Measurements from ENCODE around the gene TMEM178B. TPM values are rescaled to one million over a fixed set of nuclear protein-coding genes. Genes with fewer than 3 reads are reported as not detected.

TMEM178B gene
- total and polyA plus RNA-seq, 9 of the 15 experiments (the other 6 are each of a cell fraction or from before 2014, with no cell fraction given) = under 0.01 to 0.03 (median 0.01) TPM; not detected in 5

DNA sequence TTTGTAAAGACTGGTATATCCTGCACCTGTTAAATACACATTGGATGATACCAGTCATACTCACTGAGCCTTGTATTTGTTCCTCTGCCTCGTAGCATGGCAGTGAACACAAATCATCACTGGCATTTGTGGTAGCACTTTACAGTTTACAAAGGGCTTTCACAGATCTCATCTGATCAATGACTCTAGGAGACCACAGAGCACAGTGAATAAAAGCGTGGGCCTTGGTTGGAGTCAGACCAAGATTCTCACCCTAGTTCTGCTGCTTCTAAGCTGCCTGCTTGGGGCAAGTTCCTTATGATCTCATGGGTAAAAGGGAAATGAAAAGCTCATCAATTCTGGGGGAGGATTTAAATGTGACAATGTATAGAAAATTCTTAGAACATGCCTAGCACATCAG, 347.4 kb downstream of the TMEM178B start (continued):
- TF ChIP-seq, protein P1, sequence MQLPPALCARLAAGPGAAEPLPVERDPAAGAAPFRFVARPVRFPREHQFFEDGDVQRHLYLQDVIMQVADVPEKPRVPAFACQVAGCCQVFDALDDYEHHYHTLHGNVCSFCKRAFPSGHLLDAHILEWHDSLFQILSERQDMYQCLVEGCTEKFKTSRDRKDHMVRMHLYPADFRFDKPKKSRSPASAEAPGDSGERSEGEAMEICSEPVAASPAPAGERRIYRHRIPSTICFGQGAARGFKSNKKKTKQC (CRISPR knock-in tag; IDR thresholded peaks at IDR 0.05) = no peak
- TF ChIP-seq, protein P2, sequence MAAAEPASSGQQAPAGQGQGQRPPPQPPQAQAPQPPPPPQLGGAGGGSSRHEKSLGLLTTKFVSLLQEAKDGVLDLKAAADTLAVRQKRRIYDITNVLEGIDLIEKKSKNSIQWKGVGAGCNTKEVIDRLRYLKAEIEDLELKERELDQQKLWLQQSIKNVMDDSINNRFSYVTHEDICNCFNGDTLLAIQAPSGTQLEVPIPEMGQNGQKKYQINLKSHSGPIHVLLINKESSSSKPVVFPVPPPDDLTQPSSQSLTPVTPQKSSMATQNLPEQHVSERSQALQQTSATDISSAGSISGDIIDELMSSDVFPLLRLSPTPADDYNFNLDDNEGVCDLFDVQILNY (CRISPR knock-in tag; IDR thresholded peaks at IDR 0.05) = no peak
- no peak for TF ChIP-seq FOXJ2 (tag; IDR thresholded peaks at IDR 0.05)
- no peak for TF ChIP-seq ZC3H4 (CRISPR knock-in tag; IDR thresholded peaks at IDR 0.05; ENCODE audit: borderline replicate concordance)
- no peak for TF ChIP-seq POLR2G (IDR thresholded peaks at IDR 0.05; ENCODE audit: low read depth, low read length)

GRCh38 chr7:141427134-141427533, 353.3 kb downstream of the TMEM178B start:
- Histone ChIP-seq H4K20me1 (replicated peaks; ENCODE audit: control insufficient read depth, insufficient read depth, low read length) (no peaks in the 10 kb centered on the region), H3K79me2 (ENCODE audit: control insufficient read depth, insufficient read depth, low read length) (no peaks in the 10 kb centered on the region), H3K9me3 (replicated peaks; ENCODE audit: control insufficient read depth, insufficient read depth, low read depth, low read length) (no peaks in the 10 kb centered on the region), H3K4me2 (ENCODE audit: insufficient read depth, low read length) (no peak overlapping the region), H3K4me3 (no peak overlapping the region), H3K36me3 (ENCODE audit: control insufficient read depth, insufficient read depth, low read length) (no peaks in the 10 kb centered on the region), H3K4me1 (replicated peaks in 1 of 2; ENCODE audit: control insufficient read depth in 2 of 2, insufficient read depth in 2 of 2, low read length in 2 of 2) (no peaks in the 10 kb centered on the region), H3K9ac (ENCODE audit: insufficient read depth in 1 of 2, low read depth in 2 of 2, low read length in 2 of 2) (no peak overlapping the region), H2AFZ (ENCODE audit: low read depth, low read length) (no peak overlapping the region), H3K9me1 (ENCODE audit: control insufficient read depth, insufficient read depth, low read length) (no peaks in the 10 kb centered on the region), H3K27me3 (ENCODE audit: control insufficient read depth in 2 of 2, insufficient read depth in 2 of 2, low read length in 2 of 2) (peaks cover 3 to 14% of the 10 kb centered on the region in 2 experiments; a peak in 4 of 5 replicates), H3K27ac (ENCODE audit: extremely low read depth, low read depth, low read length) (no peak overlapping the region)
- in situ Hi-C loops (cut with MboI) (no loop called here), intact Hi-C loops (cut with micrococcal nuclease) (no loop called here)
- TF ChIP-seq RBM25 (IDR thresholded peaks at IDR 0.05; ENCODE audit: low read depth, low read length, severe bottlenecking) (peak; percentile 72), HES1 (IDR thresholded peaks at IDR 0.05; ENCODE audit: low read depth) (no peak), ZBTB34 (CRISPR knock-in tag; IDR thresholded peaks at IDR 0.05) (no peak)
- ChIA-PET CTCF (ENCODE audit: low intra/inter-chr PET ratio) (no interaction called here), POLR2A (interaction anchor here (2.2 kb wide), 1 partner anchor 9 kb away, joined by 6 read pairs; no protein-coding TSS in a partner anchor)
- no peak for DNase-seq (ENCODE audit: extremely low read depth in 1 of 4, low spot score in 3 of 4)
- FAIRE-seq = no peak
- no TSS peak for BruUV-seq (replicated peaks)
- ATAC-seq = no peak
